D721Med (cell line): ENCODE measurements around the gene TBC1D19.
A peak's percentile ranks its signal among the peaks of the same experiment; 100 is the strongest.
"Not testable (repeated sequence)": the region's sequence is repeated elsewhere in the genome, so short reads cannot be mapped to it uniquely, and the experiment has no call there.

Experiments used
- DNase-seq: peaks from one replicate; pipeline ENCODE4 v3.0.0; 2011; ENCODE audit warnings: low spot score; ENCODE audit not compliant: insufficient read length
- FAIRE-seq: peaks from 2 replicates; lab custom pipeline; 2011; peaks lifted over from hg19 to GRCh38; lab: Jason Lieb, UNC
- TF ChIP-seq, protein P1 (sequence below): IDR thresholded peaks from 2 replicates; pipeline ENCODE4 v1.5.1; 2012; ENCODE audit warnings: mild to moderate bottlenecking, control low read depth; ENCODE audit not compliant: insufficient read depth; ENCODE audit errors: missing control alignments

Gene TBC1D19

DNA sequence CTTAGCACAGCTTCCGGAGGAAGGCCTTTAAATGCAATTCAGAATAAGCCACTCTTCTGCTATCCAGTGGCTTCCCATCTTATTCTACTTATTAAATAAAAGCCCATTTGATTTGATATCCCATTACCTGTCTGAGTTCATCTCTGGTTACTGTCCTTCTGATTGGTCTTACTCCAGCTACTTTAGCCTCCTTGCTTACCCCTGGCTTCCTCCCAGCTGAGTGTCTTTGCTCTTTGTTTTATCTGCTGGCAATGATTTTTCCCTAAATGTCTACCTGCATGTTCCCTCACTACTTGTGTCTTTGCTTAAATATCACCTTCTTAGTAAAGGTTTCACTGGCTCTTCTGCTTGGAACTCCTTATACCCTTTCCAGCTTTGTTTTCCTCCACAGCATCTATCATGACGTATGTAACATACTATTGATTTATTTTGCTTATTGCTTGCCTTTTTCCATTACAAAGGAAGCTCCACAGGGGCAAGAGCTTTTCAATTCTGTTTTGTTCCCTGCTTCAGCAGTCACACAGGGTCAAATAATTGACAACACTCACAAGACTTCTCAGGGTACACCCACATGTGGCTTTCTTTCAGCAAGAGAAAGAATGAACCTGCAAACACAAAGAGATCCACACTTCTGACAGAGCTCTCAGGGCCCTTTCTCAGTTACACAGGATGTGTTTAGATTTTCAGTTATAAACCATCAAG lies 63.8 kb downstream of the TBC1D19 start:
- FAIRE-seq (no peak), DNase-seq (no peak)
- TF ChIP-seq, protein P1, sequence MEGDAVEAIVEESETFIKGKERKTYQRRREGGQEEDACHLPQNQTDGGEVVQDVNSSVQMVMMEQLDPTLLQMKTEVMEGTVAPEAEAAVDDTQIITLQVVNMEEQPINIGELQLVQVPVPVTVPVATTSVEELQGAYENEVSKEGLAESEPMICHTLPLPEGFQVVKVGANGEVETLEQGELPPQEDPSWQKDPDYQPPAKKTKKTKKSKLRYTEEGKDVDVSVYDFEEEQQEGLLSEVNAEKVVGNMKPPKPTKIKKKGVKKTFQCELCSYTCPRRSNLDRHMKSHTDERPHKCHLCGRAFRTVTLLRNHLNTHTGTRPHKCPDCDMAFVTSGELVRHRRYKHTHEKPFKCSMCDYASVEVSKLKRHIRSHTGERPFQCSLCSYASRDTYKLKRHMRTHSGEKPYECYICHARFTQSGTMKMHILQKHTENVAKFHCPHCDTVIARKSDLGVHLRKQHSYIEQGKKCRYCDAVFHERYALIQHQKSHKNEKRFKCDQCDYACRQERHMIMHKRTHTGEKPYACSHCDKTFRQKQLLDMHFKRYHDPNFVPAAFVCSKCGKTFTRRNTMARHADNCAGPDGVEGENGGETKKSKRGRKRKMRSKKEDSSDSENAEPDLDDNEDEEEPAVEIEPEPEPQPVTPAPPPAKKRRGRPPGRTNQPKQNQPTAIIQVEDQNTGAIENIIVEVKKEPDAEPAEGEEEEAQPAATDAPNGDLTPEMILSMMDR: no peak

DNA sequence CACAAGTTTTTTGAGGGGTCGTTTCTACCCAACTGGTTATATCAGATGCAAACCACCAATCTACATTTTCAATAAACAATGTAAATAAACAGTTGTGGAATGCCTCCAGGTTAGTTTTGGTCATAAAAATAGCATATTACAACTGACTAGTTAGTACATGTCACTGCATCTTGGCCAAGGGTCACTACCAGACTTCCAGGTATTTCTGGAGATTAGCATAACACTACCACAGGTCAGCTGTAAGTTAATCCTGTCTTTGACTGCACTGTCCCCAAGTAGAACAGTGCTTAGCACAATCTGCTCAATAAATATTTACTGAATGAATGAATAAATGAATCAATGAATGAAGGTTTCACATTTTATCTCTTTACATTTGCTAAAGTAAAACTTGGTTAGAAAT lies 64.4 kb downstream of the TBC1D19 start:
- DNase-seq (no peak), FAIRE-seq (no peak)
- TF ChIP-seq, protein P1: no peak

DNA sequence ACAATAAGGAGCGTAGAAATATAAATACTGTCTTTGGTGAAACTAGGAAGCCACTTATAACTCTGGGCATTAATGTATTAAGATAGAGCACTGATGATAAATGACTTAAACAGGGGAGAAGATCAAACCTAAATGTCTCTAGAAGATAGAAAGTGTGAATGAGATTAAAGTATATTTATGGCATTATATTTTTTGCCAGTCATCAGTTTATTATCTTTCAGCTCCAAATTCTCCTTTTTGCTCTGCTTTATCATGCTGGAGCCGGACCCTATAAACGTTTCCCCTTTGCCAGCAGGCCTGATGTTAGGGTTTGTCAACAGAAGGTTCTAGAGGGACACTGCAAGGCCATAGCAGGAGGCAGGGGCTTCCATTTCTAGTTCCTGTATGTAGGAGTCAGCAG lies 76.4 kb downstream of the TBC1D19 start:
- DNase-seq: no peak
- TF ChIP-seq, protein P1: no peak
- no peak for FAIRE-seq

DNA sequence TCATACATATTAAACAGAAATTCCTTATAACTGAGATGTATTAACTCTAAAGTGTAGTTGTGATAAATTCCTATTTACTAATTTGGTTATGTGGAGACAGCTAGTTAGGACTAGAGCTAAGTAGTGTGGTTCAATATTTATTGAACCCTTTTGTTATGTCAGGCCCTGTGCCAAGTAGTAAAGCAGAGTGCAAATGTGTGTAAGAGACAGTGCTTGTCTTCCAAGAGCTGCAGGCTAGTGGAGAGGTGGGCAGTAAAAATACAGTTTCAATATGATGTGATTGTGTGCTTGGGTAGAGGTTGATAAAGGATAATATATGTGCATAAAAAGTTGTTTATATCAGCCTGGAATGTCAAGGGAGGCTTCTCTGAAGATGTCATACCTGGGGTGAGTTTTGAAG lies 80.0 kb downstream of the TBC1D19 start:
- FAIRE-seq: no peak
- TF ChIP-seq, protein P1: no peak

DNA sequence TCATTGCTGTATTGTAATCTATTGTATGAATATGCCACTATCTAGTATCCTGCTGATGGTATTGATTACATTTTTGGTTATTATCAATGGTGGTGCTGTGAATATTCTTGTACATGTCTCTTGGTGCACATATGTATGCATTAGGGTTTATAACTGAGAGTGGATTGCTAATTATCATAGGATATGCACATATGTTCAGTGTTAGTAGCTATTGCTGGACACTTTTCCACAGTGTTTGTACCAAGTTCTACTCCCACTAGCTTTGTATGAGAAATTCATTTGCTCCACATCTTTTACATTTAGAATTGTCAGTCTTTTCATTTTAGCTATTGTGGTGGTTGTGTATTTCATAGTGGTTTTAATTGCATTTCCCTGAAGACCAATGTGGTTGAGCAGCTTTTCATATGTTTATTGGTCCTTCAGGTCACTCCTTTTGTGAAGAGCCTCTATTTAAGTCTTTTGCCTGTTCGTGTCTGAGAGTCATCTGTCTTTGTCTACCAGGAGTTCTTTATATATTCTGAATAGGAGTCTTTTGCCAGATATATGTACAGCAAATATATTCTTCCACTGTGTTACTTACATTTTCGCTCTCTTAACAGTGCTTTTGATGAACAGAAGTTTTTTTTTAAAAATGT lies 87.1 kb downstream of the TBC1D19 start:
- TF ChIP-seq, protein P1: no peak
- no peak for DNase-seq
- peak; percentile 71 for FAIRE-seq

More for the DNA sequence above, 80.0 kb downstream of the TBC1D19 start:
- DNase-seq: no peak

DNA sequence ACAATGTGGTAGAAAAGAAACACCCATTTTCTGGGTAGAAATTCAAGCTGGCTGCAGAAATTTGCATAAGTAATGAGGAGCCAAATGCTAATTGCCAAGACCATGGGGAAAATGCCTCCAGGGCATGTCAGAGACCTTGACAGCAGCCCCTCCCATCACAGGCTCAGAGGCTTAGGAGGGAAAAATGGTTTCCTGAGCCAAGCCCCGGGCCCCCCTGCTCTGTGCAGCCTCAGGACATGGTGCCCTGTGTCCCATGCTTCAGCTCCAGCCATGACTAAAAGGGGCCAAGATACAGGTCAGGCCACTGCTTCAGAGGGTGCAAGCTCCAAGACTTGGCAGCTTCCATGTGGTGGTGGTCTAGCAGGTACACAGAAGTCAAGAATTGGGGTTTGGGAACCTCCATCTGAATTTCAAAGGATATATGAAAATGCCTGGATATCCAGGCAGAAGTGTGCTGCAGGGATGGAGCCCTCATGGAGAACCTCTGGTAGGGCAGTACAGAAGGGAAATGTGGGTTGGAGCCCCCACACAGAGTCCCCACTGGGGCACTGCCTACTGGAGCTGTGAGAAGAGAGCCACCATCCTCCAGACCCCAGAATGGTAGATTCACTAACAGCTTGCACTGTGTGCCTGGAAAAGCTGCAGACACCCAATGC lies 95.3 kb downstream of the TBC1D19 start:
- FAIRE-seq, DNase-seq: not testable (repeated sequence)

DNA sequence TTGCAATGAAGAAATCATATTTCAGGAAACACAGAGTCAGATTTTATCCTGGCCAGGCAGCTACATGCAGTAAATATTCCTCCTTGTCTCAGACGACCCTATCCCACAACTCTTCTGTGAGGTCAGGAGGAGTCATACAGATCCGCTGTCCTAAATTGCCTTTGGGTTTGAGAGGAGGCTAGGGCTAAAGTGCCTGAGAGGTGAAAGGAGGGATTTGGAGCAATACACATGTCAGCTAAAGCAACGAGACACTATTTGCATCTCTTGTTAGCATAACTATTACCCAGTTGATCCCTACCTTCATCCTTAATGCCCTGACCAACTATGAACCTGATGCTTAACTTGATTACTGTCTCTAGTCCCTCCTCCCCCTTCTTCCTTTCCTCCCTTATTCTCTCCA lies 98.6 kb downstream of the TBC1D19 start:
- DNase-seq (no peak), FAIRE-seq (no peak)
- TF ChIP-seq, protein P1: no peak
